Activated T-helper 17 cell treated with anti-CD3 and anti-CD28 coated beads, Interleukin-2, amount 50 U/mL, for 72 hours (primary cell): ENCODE measurements around the gene SLC16A7. TPM values are rescaled to one million over a fixed set of nuclear protein-coding genes. Genes with fewer than 3 reads are reported as not detected.
A peak's percentile ranks its signal among the peaks of the same experiment; 100 is the strongest.

Experiments
- ATAC-seq: fragments of 150-1000 bp; cut with Tn5 transposase; replicated peaks from 2 replicates; pipeline ENCODE4 v1.10.0; 2021; ENCODE audit warnings: mild to moderate bottlenecking, moderate library complexity
- H3K27ac Mint-ChIP-seq: one replicate; pipeline ENCODE4 v1.8.0; 2022; ENCODE audit warnings: mixed read lengths
- H3K27me3 Mint-ChIP-seq: one replicate; pipeline ENCODE4 v1.8.0; 2022; ENCODE audit warnings: mixed read lengths
- H3K36me3 Mint-ChIP-seq: one replicate; pipeline ENCODE4 v1.8.0; 2022; ENCODE audit warnings: low read depth, mild to moderate bottlenecking, mixed read lengths
- H3K4me1 Mint-ChIP-seq: one replicate; pipeline ENCODE4 v1.8.0; 2022; ENCODE audit warnings: mixed read lengths
- H3K4me3 Mint-ChIP-seq: one replicate; pipeline ENCODE4 v1.8.0; 2022; ENCODE audit warnings: mild to moderate bottlenecking, mixed read lengths
- H3K9me3 Mint-ChIP-seq: one replicate; pipeline ENCODE4 v1.8.0; 2022; ENCODE audit warnings: mixed read lengths
- total RNA-seq, 2 donors: library from RNA; stranded (reverse); gene quantifications; one replicate each; pipeline ENCODE4 v1.2.3, GENCODE V29; 2022

SLC16A7 gene
- total RNA-seq, 2 donors from 2014 or later: 21.4 to 29.9 TPM

DNA sequence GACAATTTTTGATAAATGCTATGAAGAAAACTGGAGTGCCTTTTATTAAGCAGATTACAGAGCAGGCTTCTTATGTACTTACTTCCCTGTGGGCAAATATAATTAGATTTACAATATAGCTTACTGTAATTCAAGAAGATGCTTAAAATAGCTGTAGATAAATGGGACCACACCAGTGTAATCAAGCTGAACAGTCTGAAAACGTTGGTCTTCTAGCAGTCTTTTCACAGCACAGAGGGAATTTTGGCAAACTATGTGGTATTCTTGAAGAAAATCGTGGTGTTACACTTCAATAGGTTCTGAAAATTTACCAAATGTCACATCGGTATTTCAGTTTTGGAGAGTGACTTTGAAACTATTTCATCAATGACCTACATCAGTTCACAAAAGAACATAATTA lies 47.7 kb downstream of the SLC16A7 start:
- H3K4me3 Mint-ChIP-seq: no peak overlapping the region
- no peak overlapping the region for H3K27ac Mint-ChIP-seq
- peaks cover 51% of the 10 kb centered on the region for H3K36me3 Mint-ChIP-seq
- no peak for ATAC-seq
- H3K4me1 Mint-ChIP-seq: peaks cover 7% of the 10 kb centered on the region
- peaks cover 11% of the 10 kb centered on the region for H3K9me3 Mint-ChIP-seq
- no peaks in the 10 kb centered on the region for H3K27me3 Mint-ChIP-seq

DNA sequence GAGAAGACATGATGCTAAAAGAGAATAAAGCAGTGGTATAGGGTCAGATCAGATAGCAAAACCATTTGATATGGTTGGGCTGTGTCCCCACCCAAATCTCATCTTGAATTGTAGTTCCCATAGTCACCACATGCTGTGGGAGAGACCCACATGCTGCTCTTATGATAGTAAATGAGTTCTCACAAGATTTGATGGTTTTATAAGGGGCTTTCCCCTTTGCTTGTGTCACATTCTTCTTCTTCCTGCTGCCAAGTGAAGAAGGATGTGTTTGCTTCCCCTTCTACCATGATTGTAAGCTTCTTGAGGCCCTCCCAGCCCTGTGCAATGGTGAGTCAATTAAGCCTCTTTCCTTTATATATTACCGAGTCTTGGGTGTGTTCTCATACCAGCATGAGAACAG lies 49.4 kb downstream of the SLC16A7 start:
- no peak overlapping the region for H3K27ac Mint-ChIP-seq
- peaks cover 56% of the 10 kb centered on the region for H3K36me3 Mint-ChIP-seq
- no peak for ATAC-seq
- H3K9me3 Mint-ChIP-seq: peaks cover 15% of the 10 kb centered on the region
- no peaks in the 10 kb centered on the region for H3K27me3 Mint-ChIP-seq
- H3K4me3 Mint-ChIP-seq: no peak overlapping the region
- H3K4me1 Mint-ChIP-seq: peaks cover 15% of the 10 kb centered on the region

DNA sequence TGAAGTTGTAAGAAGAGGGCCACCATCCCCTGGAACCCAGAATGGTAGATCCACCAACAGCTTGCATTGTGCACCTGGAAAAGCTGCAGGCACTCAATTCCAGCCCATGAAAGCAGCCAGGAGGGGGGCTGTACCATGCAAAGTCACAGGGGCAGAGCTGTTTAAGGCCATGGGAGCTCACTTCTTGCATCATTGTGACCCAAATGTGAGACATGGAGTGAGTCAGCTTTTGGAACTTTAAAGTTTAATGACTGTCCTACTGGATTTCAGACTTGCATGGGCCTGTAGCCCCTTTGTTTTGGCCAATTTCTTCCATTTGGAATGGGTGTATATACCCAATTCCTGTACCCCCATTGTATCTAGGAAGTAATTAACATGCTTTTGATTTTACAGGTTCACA lies 50.8 kb downstream of the SLC16A7 start:
- peaks cover 56% of the 10 kb centered on the region for H3K36me3 Mint-ChIP-seq
- peaks cover 15% of the 10 kb centered on the region for H3K9me3 Mint-ChIP-seq
- H3K27me3 Mint-ChIP-seq: no peaks in the 10 kb centered on the region
- peaks cover 15% of the 10 kb centered on the region for H3K4me1 Mint-ChIP-seq
- no peak for ATAC-seq
- no peak overlapping the region for H3K4me3 Mint-ChIP-seq
- H3K27ac Mint-ChIP-seq: no peak overlapping the region

GRCh38 chr12:59649203-59649602 lies 53.4 kb downstream of the SLC16A7 start:
- ATAC-seq: no peak
- H3K9me3 Mint-ChIP-seq: peaks cover 15% of the 10 kb centered on the region

GRCh38 chr12:59650588-59651228 lies 54.9 kb downstream of the SLC16A7 start:
- Mint-ChIP-seq H3K9me3 (peaks cover 11% of the 10 kb centered on the region), H3K27me3 (no peaks in the 10 kb centered on the region), H3K4me1 (peaks cover 15% of the 10 kb centered on the region), H3K36me3 (peaks cover 34% of the 10 kb centered on the region), H3K4me3 (no peak overlapping the region), H3K27ac (no peak overlapping the region)
- ATAC-seq: no peak

More at GRCh38 chr12:59649203-59649602, 53.4 kb downstream of the SLC16A7 start:
- H3K36me3 Mint-ChIP-seq: peaks cover 35% of the 10 kb centered on the region
- H3K27me3 Mint-ChIP-seq: no peaks in the 10 kb centered on the region
- no peak overlapping the region for H3K4me3 Mint-ChIP-seq
- no peak overlapping the region for H3K27ac Mint-ChIP-seq
- H3K4me1 Mint-ChIP-seq: peaks cover 15% of the 10 kb centered on the region

DNA sequence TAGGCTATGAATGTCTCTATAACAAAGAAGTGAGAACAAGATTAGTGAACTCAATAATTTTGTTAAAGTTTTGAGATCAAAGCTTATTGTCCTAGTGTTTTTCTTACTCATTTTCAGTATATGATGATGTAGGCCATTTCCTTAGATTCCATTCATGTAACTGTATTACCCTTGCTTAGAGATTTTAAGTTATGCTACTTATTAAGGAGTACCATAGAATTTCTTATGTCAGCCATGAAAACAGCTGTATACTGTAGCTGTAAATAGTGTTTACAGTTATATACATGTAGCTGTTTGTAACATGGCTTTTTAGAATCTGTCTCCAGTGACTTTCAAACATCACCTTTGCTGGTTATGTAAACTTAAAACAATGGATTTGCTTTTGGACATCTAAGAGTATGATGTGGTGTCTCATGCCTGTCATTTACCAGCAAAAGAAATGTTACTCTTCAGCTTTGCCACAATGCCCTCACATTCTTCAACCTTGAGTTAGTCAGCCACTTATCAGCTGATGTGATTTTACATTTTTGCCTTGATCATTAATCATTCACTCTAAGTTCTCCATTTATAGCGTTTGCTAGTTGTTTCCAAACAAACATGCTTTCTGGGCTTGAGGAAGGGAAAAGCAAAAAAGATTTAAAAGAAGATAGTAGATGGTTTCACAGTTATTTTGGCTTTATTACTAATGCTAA lies 55.5 kb downstream of the SLC16A7 start:
- Mint-ChIP-seq H3K9me3 (peaks cover 11% of the 10 kb centered on the region), H3K27me3 (no peaks in the 10 kb centered on the region), H3K4me3 (no peak overlapping the region), H3K27ac (no peak overlapping the region), H3K4me1 (peaks cover 19% of the 10 kb centered on the region), H3K36me3 (peaks cover 38% of the 10 kb centered on the region)
- no peak for ATAC-seq

GRCh38 chr12:59652130-59652529 lies 56.3 kb downstream of the SLC16A7 start:
- no peak for ATAC-seq
- Mint-ChIP-seq H3K4me1 (peaks cover 20% of the 10 kb centered on the region), H3K27me3 (no peaks in the 10 kb centered on the region), H3K27ac (no peak overlapping the region), H3K4me3 (no peak overlapping the region), H3K9me3 (peaks cover 7% of the 10 kb centered on the region), H3K36me3 (peaks cover 32% of the 10 kb centered on the region)

DNA sequence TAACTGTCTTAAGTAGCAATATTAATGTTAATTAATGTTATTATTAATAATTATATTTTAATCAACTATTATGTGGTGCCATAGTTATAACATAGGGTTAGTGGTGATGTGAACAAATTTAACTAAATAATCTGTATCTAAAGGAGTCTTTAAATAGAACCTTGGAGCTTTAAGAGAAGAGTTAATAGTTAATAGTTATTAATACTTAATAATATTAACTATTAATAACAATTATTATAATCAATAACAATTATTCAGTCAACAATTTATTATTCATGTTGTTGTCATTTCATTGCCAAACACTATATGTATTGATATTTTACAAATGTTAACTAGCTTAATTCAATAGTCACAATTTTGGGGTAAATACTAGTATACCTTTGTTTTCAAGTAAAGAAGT lies 58.2 kb downstream of the SLC16A7 start:
- H3K9me3 Mint-ChIP-seq: peaks cover under 1% of the 10 kb centered on the region
- H3K4me1 Mint-ChIP-seq: peaks cover 10% of the 10 kb centered on the region
- no peak overlapping the region for H3K4me3 Mint-ChIP-seq
- no peak overlapping the region for H3K27ac Mint-ChIP-seq
- H3K36me3 Mint-ChIP-seq: peaks cover 32% of the 10 kb centered on the region
- no peaks in the 10 kb centered on the region for H3K27me3 Mint-ChIP-seq
- ATAC-seq: no peak

DNA sequence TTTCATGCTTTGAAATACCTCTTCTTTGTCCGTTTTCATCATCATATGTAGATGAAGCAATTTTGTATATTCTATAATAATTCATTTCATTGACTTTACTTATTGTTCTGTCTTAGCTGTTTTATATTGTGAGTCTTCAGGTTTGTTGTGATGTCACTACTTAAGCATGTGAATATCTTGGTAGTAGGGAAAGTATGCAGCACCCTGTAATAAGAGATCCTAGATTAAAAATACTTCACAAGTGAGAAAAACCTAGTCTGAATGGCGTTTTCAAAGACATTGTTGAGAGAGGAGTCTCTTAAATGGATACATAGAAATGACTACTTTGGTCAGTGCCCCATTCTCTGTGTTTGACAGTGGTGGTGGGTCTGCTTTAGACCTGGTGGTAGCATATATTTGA lies 61.4 kb downstream of the SLC16A7 start:
- Mint-ChIP-seq H3K27ac (no peak overlapping the region), H3K4me3 (no peak overlapping the region), H3K4me1 (peaks cover 12% of the 10 kb centered on the region), H3K27me3 (no peaks in the 10 kb centered on the region), H3K9me3 (no peaks in the 10 kb centered on the region), H3K36me3 (peaks cover 32% of the 10 kb centered on the region)
- ATAC-seq: no peak

DNA sequence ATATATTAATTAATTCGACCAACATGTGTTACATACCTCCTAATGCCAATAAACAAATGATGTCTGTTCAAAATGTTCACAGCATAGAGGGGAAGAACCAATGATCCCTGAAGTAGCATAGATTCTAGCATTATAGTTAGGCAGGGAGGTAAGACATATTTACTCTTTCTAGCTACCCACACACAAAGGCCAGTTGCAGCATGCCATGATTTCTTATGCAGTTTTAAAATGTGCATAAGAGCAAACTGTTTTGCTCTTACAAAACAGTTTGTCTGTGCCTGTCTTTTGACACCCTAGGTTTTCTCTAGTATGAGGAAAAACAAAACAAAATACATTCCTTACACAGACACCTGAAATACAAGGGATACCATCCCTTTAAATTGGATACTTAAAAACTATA lies 61.9 kb downstream of the SLC16A7 start:
- Mint-ChIP-seq H3K4me3 (no peak overlapping the region), H3K36me3 (peaks cover 32% of the 10 kb centered on the region), H3K9me3 (no peaks in the 10 kb centered on the region), H3K27me3 (no peaks in the 10 kb centered on the region), H3K4me1 (peaks cover 16% of the 10 kb centered on the region), H3K27ac (no peak overlapping the region)
- no peak for ATAC-seq

DNA sequence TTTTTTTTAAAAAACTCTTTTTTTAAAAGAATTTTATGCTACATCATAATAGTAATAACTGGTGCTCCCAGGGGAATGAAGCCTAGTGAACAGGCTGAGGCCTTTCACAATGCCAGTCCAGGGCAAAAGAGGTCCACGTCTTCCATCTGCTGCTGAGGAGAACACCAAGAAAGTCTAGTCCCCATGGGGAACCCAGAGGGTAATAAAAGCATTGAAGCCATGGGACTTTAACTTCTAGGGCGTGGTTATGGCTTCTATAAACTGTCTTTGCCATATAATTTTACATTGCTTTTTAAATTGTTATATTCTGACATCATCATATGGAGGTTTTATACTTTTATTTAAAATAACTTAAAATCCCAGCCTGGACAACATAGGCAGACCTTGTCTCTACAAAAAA lies 64.3 kb downstream of the SLC16A7 start:
- no peak for ATAC-seq

DNA sequence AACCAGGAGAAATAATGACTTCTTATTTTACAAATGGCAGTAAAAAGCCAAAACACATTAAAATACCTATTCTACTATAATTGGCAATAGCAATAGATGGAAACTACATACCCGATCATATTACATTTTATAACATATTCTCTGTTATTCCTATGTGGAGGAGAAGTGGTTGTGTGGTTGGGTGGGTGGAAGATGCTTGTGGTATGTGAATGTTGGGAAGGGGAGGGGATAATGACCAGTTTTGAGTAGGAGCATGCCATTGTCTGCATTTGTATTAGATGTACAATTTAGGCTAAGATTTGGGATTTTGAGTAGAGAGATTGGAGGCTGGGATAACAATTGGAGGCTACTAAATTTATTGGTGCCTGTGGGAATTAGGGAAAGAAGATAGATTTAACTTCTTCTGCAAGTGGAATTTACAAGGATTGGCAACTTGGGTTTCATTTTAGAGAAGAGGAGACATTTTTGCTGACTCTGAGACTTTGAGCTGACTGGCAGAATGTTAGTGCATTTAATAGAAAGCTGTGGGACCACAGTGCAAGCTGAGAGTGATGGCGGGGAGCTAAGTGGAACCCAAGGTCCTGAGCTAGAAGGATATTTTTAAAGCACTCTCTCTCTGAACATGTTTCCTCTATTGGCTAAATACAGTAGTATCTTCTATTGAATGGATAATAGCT lies 65.2 kb downstream of the SLC16A7 start:
- Mint-ChIP-seq H3K9me3 (no peaks in the 10 kb centered on the region), H3K4me1 (peaks cover 15% of the 10 kb centered on the region), H3K27ac (no peak overlapping the region), H3K4me3 (no peak overlapping the region), H3K36me3 (peaks cover 18% of the 10 kb centered on the region), H3K27me3 (no peaks in the 10 kb centered on the region)
- no peak for ATAC-seq

More for the DNA sequence above, 64.3 kb downstream of the SLC16A7 start:
- Mint-ChIP-seq H3K4me1 (peaks cover 16% of the 10 kb centered on the region), H3K36me3 (peaks cover 24% of the 10 kb centered on the region), H3K27ac (no peak overlapping the region), H3K9me3 (no peaks in the 10 kb centered on the region), H3K4me3 (no peak overlapping the region), H3K27me3 (no peaks in the 10 kb centered on the region)

DNA sequence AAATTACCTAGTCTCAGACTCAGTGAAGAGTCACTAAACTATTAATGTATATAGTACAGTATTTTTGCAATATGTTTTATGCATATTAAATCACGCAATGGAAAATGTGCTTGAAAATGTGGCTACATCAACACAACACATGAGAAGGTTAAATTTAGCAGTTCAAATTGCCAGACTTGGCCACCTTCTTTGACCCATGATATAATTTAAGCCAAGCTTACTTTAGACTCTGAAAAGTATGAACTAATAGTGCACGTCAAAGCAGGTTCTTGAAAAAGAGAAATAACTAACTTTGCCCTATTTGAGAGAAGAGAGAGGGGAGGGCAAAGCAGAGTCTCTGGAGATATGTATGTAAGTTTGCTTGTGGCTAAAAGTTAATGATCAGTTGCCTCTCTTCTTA lies 68.7 kb downstream of the SLC16A7 start:
- Mint-ChIP-seq H3K4me3 (no peak overlapping the region), H3K27me3 (no peaks in the 10 kb centered on the region)
- no peak for ATAC-seq

GRCh38 chr12:59665701-59666100 lies 69.9 kb downstream of the SLC16A7 start:
- Mint-ChIP-seq H3K27me3 (no peaks in the 10 kb centered on the region), H3K4me3 (no peak overlapping the region), H3K36me3 (peaks cover 26% of the 10 kb centered on the region), H3K27ac (no peak overlapping the region), H3K4me1 (peaks cover 15% of the 10 kb centered on the region), H3K9me3 (peaks cover 11% of the 10 kb centered on the region)
- ATAC-seq: no peak

More for the DNA sequence above, 68.7 kb downstream of the SLC16A7 start:
- Mint-ChIP-seq H3K9me3 (peaks cover 11% of the 10 kb centered on the region), H3K27ac (no peak overlapping the region), H3K36me3 (peaks cover 26% of the 10 kb centered on the region), H3K4me1 (peaks cover 20% of the 10 kb centered on the region)

DNA sequence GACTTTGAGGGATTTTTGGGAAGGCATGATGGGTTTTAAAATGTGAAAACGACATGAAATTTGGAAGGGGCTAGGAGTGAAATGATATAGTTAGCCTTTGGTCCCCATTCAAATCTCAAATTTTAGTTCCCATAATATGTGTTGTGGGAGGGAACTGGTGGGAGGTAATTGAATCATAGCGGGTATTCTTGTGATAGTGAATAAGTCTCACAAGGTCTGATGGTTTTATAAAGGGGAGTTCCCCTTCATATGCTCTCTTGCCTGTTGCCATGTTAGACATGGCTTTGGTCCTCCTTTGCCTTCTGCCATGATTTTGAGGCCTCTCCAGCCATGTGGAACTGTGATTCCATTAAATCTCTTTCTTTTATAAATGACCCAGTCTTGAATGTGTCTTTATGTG lies 72.8 kb downstream of the SLC16A7 start:
- H3K27me3 Mint-ChIP-seq: no peaks in the 10 kb centered on the region
- peaks cover 11% of the 10 kb centered on the region for H3K9me3 Mint-ChIP-seq
- H3K4me1 Mint-ChIP-seq: peaks cover 11% of the 10 kb centered on the region
- H3K27ac Mint-ChIP-seq: no peak overlapping the region
- peak overlapping the region; percentile 4 for H3K4me3 Mint-ChIP-seq
- peak; percentile 68 for ATAC-seq
- H3K36me3 Mint-ChIP-seq: peaks cover 29% of the 10 kb centered on the region
